ENCODE measurements around the gene PLEKHN1. TPM values are rescaled to one million over a fixed set of nuclear protein-coding genes. Genes with fewer than 3 reads are reported as not detected.

PLEKHN1 gene
- total RNA-seq, 1 donor = 0.54 TPM

GRCh38 chr1:962381-963300 is 3.6 kb upstream of the PLEKHN1 start:
- no peak overlapping the region for H3K4me3 ChIP-seq (ENCODE audit: low read depth, low read length)
- no peak for DNase-seq (ENCODE audit: low read depth)
- TF ChIP-seq CTCF (IDR thresholded peaks at IDR 0.05; ENCODE audit: insufficient read depth, low read length) = no peak

- no peak for TF ChIP-seq CTCF (IDR thresholded peaks at IDR 0.05; ENCODE audit: insufficient read depth, low read length)
- H3K4me3 ChIP-seq (ENCODE audit: low read depth, low read length) = no peak overlapping the region
- DNase-seq (ENCODE audit: low read depth) = no peak
Observed at GRCh38 chr1:963301-963651, 3.0 kb upstream of the PLEKHN1 start.

GRCh38 chr1:963746-964525 is 2.3 kb upstream of the PLEKHN1 start:
- DNase-seq (ENCODE audit: low read depth) = no peak
- H3K4me3 ChIP-seq (ENCODE audit: low read depth, low read length) = no peak overlapping the region
- TF ChIP-seq CTCF (IDR thresholded peaks at IDR 0.05; ENCODE audit: insufficient read depth, low read length) = no peak

DNA sequence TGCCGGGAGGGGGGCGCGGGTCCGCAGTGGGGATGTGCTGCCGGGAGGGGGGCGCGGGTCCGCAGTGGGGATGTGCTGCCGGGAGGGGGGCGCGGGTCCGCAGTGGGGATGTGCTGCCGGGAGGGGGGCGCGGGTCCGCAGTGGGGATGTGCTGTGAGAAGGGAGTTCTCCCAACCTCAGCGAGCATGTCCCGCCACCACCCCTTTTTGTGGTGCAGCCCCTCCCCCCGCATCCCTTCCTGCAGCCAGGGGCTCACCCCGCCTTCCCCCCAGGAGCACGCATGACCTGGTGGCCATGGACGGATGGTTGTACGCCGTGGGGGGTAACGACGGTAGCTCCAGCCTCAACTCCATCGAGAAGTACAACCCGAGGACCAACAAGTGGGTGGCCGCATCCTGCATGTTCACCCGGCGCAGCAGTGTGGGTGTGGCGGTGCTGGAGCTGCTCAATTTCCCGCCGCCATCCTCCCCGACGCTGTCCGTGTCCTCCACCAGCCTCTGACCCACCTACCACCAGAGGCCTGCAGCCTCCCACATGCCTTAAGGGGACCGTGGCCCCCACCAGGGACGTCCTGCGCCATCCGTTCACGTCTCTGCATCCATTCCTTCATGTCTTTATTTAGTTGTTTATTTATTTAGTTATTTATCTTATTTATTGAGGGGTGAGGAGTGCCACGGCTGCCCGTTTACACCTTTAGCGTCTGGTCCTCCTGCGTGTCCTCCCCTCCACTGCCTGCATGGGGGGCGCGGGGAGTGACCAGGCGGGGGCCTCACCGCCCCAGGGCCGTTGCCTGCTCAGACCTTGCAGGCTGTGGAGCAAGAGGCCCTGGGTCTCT is 1.4 kb upstream of the PLEKHN1 start:
- no peak for TF ChIP-seq CTCF (IDR thresholded peaks at IDR 0.05; ENCODE audit: insufficient read depth, low read length)
- no peak overlapping the region for H3K4me3 ChIP-seq (ENCODE audit: low read depth, low read length)
- DNase-seq (ENCODE audit: low read depth) = no peak

DNA sequence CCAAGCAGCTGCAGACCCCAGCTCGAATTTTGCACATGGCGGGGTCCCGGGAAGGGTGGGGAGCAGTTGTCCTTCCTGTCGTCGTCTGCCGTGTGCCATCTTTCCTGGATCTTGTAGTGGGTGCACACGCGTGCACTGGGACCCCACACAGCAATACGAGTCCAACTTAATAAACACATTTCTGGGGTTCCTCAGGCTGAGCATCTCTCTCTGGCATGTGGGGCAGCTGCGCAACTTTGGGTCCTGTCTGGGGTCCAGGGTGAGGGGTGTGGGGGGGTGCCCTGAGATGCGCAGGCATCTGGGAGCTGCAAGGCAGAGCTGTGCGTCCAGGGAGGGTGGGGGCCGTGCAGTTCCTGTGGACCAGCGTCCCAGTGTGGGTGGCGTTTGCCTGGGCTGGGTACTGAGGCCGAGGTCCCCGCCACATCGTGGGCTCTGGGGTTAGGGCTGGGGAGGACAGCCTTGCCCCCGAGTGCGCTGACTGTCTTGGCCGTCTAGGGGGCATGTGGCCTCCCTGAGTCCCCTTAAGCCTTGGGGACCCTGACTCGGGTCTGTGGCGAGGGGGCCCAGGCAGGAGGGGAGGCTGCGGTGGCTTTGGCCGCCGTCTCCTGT is 652 bp upstream of the PLEKHN1 start:
- DNase-seq (ENCODE audit: low read depth) = no peak
- H3K4me3 ChIP-seq (ENCODE audit: low read depth, low read length) = no peak overlapping the region
- no peak for TF ChIP-seq CTCF (IDR thresholded peaks at IDR 0.05; ENCODE audit: insufficient read depth, low read length)

DNA sequence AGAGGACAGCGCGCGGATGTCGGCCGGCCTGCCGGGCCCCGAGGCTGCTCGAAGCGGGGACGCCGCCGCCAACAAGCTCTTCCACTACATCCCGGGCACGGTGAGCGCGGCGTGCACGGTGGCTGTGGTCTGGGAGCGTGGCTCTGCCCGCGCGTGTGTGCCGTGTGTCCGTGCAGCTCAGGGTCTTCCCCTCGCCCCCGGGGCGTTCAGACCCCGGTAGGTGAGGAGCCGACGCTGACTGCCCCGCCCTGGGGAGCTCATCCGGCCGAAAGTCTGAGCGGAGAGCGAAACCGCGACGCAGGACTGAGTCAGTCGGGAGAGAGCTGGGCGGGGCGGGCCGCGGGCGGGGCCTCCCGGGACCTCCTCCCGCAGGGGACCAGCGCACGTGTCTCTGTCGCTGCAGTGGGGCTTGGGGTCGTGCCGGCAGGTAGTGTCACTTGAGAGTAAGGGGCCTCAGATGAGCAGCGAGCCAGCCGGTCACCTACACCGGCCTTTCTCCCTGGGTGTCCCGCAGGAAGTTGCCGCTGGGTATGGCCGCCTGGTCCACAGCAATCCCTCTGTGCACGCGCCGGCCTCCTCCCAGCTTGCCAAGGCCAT is 520 bp downstream of the PLEKHN1 start:
- DNase-seq (ENCODE audit: low read depth) = peak; percentile 35
- H3K4me3 ChIP-seq (ENCODE audit: low read depth, low read length) = peak overlapping the region; percentile 75
- no peak for TF ChIP-seq CTCF (IDR thresholded peaks at IDR 0.05; ENCODE audit: insufficient read depth, low read length)

Measured in fibroblast of the aortic adventitia (primary cell).